WTC11 (cell line): ENCODE data around the gene CDCP1. TPM values are rescaled to one million over a fixed set of nuclear protein-coding genes. Genes with fewer than 3 reads are reported as not detected.

Experiments used
- CREB1 ChIP-seq: sonication (generic); formaldehyde crosslinking; IDR thresholded peaks from 2 replicates; pipeline ENCODE4 v1.8.0; 2023; ENCODE audit warnings: mild to moderate bottlenecking, missing genetic modification reagents
- EMX1 ChIP-seq: fragments of 250-450 bp; sonication (Bioruptor Pico); IDR thresholded peaks from 2 replicates; pipeline ENCODE4 v1.8.0; 2021; ENCODE audit warnings: mild to moderate bottlenecking
- ETV6 ChIP-seq: sonication (generic); formaldehyde crosslinking; IDR thresholded peaks from 2 replicates; pipeline ENCODE4 v1.8.1; 2022; ENCODE audit warnings: mild to moderate bottlenecking, missing genetic modification reagents
- NR1H2 ChIP-seq: sonication (generic); formaldehyde crosslinking; IDR thresholded peaks from 2 replicates; pipeline ENCODE4 v1.9.0; 2021; ENCODE audit warnings: mild to moderate bottlenecking, moderate library complexity, missing genetic modification reagents
- NR3C1 ChIP-seq: sonication (generic); formaldehyde crosslinking; conservative IDR thresholded peaks from 2 replicates; pipeline ENCODE4 v1.8.1; 2023; ENCODE audit warnings: low read depth, mild to moderate bottlenecking, missing genetic modification reagents
- SOX15 ChIP-seq: fragments of 250-450 bp; sonication (Bioruptor Pico); IDR thresholded peaks from 2 replicates; pipeline ENCODE4 v1.9.0; 2021; ENCODE audit warnings: mild to moderate bottlenecking
- SP1 ChIP-seq: sonication (generic); formaldehyde crosslinking; conservative IDR thresholded peaks from 2 replicates; pipeline ENCODE4 v1.8.1; 2022; ENCODE audit warnings: missing genetic modification reagents
- total RNA-seq: library from RNA; stranded (reverse); gene quantifications from 3 replicates; pipeline ENCODE4 v1.2.3, GENCODE V29; 2021
- TF ChIP-seq, protein P1 (sequence below): sonication (generic); formaldehyde crosslinking; IDR thresholded peaks from 2 replicates; pipeline ENCODE4 v1.8.1; 2023; ENCODE audit warnings: mild to moderate bottlenecking, missing genetic modification reagents, borderline replicate concordance
- TF ChIP-seq, protein P2 (sequence below): fragments of 250-450 bp; sonication (Bioruptor Pico); IDR thresholded peaks from 2 replicates; pipeline ENCODE4 v1.9.0; 2021; ENCODE audit warnings: mild to moderate bottlenecking
- TF ChIP-seq, protein P3 (sequence below): sonication (generic); formaldehyde crosslinking; IDR thresholded peaks from 2 replicates; pipeline ENCODE4 v1.8.0; 2023; ENCODE audit warnings: missing genetic modification reagents
- TF ChIP-seq, protein P4 (sequence below): sonication (generic); formaldehyde crosslinking; IDR thresholded peaks from 2 replicates; pipeline ENCODE4 v1.8.1; 2022; ENCODE audit warnings: missing genetic modification reagents, borderline replicate concordance
- TF ChIP-seq, protein P5 (sequence below): sonication (generic); formaldehyde crosslinking; IDR thresholded peaks from 2 replicates; pipeline ENCODE4 v1.8.0; 2023; ENCODE audit warnings: mild to moderate bottlenecking, missing genetic modification reagents
- TF ChIP-seq, protein P6 (sequence below): sonication (generic); formaldehyde crosslinking; IDR thresholded peaks from 2 replicates; pipeline ENCODE4 v1.8.1; 2023; ENCODE audit warnings: mild to moderate bottlenecking, missing genetic modification reagents
- TF ChIP-seq, protein P7 (sequence below): sonication (generic); formaldehyde crosslinking; IDR thresholded peaks from 2 replicates; pipeline ENCODE4 v1.8.1; 2022; ENCODE audit warnings: low read depth, mild to moderate bottlenecking, moderate library complexity, missing genetic modification reagents, borderline replicate concordance
- TF ChIP-seq, protein P8 (sequence below): sonication (generic); formaldehyde crosslinking; IDR thresholded peaks from 2 replicates; pipeline ENCODE4 v1.8.0; 2022; ENCODE audit warnings: mild to moderate bottlenecking, missing genetic modification reagents

The CDCP1 gene
- total RNA-seq, 1 experiment from 2014 or later: 14.6 TPM

DNA sequence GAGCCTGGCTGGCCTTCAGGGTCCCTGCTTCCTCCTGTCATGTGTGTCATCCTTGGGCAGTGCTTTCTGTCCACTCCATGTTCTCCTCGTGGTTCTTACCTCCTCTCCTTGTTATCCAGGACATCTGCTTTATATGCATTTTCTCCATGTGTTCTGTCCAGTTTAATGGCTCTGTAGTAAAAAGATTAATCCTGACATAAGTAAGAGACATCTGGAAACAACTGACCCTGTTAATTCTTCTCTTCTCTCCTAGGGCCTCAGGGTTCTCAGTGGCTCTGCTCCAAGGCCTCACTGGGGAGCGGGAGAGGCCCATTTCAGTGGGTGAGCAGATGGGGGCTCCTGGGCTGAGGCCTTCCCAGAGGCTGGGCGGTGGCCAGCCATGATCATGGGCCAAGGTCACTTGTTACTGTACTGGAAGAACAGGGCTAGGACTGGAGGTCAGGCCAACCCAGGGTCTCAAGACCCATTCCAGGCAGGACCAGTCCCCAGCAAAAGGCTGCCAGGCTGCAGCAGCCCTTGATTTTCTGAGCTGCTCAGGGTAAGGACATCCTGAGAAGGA lies 20.2 kb upstream of the CDCP1 start (continued):
- TF ChIP-seq, protein P1, sequence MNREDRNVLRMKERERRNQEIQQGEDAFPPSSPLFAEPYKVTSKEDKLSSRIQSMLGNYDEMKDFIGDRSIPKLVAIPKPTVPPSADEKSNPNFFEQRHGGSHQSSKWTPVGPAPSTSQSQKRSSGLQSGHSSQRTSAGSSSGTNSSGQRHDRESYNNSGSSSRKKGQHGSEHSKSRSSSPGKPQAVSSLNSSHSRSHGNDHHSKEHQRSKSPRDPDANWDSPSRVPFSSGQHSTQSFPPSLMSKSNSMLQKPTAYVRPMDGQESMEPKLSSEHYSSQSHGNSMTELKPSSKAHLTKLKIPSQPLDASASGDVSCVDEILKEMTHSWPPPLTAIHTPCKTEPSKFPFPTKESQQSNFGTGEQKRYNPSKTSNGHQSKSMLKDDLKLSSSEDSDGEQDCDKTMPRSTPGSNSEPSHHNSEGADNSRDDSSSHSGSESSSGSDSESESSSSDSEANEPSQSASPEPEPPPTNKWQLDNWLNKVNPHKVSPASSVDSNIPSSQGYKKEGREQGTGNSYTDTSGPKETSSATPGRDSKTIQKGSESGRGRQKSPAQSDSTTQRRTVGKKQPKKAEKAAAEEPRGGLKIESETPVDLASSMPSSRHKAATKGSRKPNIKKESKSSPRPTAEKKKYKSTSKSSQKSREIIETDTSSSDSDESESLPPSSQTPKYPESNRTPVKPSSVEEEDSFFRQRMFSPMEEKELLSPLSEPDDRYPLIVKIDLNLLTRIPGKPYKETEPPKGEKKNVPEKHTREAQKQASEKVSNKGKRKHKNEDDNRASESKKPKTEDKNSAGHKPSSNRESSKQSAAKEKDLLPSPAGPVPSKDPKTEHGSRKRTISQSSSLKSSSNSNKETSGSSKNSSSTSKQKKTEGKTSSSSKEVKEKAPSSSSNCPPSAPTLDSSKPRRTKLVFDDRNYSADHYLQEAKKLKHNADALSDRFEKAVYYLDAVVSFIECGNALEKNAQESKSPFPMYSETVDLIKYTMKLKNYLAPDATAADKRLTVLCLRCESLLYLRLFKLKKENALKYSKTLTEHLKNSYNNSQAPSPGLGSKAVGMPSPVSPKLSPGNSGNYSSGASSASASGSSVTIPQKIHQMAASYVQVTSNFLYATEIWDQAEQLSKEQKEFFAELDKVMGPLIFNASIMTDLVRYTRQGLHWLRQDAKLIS (CRISPR knock-in tag): no peak
- no peak for TF ChIP-seq SP1 (CRISPR knock-in tag)
- no peak for TF ChIP-seq ETV6 (CRISPR knock-in tag)
- TF ChIP-seq, protein P2, sequence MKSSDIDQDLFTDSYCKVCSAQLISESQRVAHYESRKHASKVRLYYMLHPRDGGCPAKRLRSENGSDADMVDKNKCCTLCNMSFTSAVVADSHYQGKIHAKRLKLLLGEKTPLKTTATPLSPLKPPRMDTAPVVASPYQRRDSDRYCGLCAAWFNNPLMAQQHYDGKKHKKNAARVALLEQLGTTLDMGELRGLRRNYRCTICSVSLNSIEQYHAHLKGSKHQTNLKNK (CRISPR knock-in tag): no peak
- TF ChIP-seq, protein P3, sequence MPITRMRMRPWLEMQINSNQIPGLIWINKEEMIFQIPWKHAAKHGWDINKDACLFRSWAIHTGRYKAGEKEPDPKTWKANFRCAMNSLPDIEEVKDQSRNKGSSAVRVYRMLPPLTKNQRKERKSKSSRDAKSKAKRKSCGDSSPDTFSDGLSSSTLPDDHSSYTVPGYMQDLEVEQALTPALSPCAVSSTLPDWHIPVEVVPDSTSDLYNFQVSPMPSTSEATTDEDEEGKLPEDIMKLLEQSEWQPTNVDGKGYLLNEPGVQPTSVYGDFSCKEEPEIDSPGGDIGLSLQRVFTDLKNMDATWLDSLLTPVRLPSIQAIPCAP: no peak
- TF ChIP-seq CREB1 (CRISPR knock-in tag): no peak
- TF ChIP-seq, protein P4, sequence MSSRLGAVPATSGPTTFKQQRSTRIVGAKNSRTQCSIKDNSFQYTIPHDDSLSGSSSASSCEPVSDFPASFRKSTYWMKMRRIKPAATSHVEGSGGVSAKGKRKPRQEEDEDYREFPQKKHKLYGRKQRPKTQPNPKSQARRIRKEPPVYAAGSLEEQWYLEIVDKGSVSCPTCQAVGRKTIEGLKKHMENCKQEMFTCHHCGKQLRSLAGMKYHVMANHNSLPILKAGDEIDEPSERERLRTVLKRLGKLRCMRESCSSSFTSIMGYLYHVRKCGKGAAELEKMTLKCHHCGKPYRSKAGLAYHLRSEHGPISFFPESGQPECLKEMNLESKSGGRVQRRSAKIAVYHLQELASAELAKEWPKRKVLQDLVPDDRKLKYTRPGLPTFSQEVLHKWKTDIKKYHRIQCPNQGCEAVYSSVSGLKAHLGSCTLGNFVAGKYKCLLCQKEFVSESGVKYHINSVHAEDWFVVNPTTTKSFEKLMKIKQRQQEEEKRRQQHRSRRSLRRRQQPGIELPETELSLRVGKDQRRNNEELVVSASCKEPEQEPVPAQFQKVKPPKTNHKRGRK (CRISPR knock-in tag): no peak
- TF ChIP-seq, protein P5, sequence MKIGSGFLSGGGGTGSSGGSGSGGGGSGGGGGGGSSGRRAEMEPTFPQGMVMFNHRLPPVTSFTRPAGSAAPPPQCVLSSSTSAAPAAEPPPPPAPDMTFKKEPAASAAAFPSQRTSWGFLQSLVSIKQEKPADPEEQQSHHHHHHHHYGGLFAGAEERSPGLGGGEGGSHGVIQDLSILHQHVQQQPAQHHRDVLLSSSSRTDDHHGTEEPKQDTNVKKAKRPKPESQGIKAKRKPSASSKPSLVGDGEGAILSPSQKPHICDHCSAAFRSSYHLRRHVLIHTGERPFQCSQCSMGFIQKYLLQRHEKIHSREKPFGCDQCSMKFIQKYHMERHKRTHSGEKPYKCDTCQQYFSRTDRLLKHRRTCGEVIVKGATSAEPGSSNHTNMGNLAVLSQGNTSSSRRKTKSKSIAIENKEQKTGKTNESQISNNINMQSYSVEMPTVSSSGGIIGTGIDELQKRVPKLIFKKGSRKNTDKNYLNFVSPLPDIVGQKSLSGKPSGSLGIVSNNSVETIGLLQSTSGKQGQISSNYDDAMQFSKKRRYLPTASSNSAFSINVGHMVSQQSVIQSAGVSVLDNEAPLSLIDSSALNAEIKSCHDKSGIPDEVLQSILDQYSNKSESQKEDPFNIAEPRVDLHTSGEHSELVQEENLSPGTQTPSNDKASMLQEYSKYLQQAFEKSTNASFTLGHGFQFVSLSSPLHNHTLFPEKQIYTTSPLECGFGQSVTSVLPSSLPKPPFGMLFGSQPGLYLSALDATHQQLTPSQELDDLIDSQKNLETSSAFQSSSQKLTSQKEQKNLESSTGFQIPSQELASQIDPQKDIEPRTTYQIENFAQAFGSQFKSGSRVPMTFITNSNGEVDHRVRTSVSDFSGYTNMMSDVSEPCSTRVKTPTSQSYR: no peak
- TF ChIP-seq NR3C1 (CRISPR knock-in tag): no peak
- TF ChIP-seq, protein P6, sequence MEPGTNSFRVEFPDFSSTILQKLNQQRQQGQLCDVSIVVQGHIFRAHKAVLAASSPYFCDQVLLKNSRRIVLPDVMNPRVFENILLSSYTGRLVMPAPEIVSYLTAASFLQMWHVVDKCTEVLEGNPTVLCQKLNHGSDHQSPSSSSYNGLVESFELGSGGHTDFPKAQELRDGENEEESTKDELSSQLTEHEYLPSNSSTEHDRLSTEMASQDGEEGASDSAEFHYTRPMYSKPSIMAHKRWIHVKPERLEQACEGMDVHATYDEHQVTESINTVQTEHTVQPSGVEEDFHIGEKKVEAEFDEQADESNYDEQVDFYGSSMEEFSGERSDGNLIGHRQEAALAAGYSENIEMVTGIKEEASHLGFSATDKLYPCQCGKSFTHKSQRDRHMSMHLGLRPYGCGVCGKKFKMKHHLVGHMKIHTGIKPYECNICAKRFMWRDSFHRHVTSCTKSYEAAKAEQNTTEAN (CRISPR knock-in tag): no peak
- TF ChIP-seq EMX1 (CRISPR knock-in tag): no peak
- TF ChIP-seq, protein P7, sequence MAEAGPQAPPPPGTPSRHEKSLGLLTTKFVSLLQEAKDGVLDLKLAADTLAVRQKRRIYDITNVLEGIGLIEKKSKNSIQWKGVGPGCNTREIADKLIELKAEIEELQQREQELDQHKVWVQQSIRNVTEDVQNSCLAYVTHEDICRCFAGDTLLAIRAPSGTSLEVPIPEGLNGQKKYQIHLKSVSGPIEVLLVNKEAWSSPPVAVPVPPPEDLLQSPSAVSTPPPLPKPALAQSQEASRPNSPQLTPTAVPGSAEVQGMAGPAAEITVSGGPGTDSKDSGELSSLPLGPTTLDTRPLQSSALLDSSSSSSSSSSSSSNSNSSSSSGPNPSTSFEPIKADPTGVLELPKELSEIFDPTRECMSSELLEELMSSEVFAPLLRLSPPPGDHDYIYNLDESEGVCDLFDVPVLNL (CRISPR knock-in tag): no peak
- TF ChIP-seq NR1H2 (CRISPR knock-in tag): no peak
- no peak for TF ChIP-seq SOX15 (CRISPR knock-in tag)
- TF ChIP-seq, protein P8, sequence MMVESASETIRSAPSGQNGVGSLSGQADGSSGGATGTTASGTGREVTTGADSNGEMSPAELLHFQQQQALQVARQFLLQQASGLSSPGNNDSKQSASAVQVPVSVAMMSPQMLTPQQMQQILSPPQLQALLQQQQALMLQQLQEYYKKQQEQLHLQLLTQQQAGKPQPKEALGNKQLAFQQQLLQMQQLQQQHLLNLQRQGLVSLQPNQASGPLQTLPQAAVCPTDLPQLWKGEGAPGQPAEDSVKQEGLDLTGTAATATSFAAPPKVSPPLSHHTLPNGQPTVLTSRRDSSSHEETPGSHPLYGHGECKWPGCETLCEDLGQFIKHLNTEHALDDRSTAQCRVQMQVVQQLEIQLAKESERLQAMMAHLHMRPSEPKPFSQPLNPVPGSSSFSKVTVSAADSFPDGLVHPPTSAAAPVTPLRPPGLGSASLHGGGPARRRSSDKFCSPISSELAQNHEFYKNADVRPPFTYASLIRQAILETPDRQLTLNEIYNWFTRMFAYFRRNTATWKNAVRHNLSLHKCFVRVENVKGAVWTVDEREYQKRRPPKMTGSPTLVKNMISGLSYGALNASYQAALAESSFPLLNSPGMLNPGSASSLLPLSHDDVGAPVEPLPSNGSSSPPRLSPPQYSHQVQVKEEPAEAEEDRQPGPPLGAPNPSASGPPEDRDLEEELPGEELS (CRISPR knock-in tag): no peak
